HG03139 (cell line): ENCODE data around the gene VWA8.
"Not testable (repeated sequence)": the region's sequence is repeated elsewhere in the genome, so short reads cannot be mapped to it uniquely, and the experiment has no call there.

Source experiments
- ATAC-seq: cut with Tn5 transposase; IDR thresholded peaks from one replicate; pipeline ENCODE4 v1.9.1; 2021; ENCODE audit not compliant: unreplicated experiment

VWA8 gene

DNA sequence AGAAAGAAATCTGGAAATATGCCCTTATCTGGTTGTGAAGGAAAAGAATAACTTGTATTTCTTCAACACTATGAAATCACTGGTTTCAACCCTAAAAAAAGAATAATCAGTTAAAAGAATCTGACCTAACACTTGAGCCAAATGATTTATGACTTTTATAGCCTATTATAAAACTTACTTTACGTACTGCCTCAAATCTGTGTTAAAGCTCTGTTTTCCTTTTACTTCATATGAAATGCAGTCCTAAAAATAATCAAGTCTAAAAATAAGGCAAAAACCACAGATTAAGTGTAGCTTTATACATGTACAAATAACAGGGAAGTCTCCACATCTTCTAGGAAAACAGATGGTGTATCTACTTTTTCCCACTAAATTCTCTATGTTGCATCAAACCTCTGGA is 101.3 kb downstream of the VWA8 start:
- no peak for ATAC-seq

DNA sequence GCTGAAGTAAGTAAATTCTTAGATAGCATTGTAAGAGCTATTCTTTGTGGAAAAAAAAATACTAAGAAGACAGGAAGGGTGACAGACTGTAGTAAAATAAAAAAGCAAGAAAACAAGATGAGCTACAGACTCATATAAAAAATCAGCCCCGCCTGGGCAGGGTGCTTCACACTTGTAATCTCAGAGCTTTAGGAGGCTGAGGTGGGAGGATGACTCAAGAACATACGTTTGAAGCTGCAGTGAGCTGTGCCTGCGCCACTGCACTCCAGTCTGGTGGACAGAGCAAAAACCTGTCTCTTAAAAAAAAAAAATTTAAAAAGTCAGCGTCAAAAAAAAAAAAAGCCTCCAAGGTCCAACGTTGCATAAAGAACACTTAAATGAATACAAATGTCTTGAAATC is 102.1 kb downstream of the VWA8 start:
- no peak for ATAC-seq

DNA sequence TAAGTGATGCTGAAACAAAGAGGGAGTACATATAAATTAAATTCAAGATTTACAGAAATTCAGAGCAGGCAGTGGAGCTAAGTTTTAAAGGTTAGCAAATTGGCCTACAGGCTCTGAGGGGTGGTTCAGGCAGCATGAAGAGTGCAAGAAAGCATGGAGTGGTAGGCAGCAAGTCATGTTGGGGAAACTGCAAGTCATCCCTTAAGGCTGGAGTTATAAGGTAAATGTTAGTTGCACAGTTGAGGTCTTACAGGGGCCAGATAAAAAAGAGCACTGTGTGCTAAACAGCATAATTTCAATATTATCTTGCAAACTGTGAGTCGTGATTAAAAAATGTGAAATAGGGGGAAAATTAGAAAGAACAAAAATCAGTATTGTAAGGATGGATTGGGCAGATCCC is 106.2 kb downstream of the VWA8 start:
- ATAC-seq = no peak

DNA sequence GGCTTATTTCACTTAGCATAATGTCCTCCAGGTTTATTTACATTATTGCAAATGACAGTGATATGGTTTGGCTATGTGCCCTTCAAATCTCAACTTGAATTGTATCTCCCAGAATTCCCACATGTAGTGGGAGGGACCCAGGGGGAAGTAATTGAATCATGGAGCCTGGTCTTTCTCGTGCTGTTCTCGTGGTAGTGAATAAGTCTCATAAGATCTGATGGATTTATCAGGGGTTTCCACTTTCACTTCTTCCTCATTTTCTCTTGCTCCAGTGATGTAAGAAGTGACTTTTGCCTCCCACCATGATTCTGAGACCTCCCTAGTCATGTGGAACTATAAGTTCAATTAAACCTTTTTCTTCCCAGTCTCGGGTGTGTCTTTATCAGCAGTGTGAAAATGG is 109.6 kb downstream of the VWA8 start:
- ATAC-seq = no peak

DNA sequence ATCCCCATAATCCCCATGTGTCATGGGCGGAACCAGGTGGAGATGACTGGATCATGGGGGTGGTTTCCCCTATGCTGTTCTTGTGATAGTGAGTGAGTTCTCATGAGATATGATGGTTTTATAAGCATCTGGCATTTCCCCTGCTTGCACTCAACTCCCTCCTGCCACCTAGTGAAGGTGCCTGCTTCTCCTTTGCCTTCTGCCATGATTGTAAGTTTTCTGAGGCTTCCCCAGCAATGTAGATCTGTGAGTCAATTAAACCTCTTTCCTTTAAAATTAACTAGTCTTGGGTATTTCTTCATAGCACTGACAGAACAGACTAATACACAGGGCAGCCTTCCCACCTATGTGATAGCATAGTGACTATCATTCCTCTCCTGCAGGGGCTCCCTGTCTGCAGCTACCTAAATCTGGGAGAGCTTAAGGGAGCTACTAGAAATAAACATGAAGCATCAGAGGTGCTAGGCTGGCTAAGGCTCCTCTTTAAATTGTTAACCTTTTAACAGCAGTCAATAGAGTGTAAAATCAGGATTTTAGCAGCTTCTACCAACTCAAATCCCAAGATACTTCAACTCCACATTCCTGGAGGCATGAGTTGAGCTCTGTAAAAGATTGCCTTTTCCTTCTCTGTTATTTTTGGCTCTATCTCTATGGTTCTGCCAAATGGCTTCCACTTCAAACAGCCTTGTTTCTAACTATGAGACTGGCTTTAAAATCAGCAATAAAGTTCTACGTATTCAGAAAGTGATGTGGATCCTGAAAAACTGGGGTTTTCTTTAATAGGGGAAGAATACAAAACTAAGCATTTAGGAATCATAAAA is 112.3 kb downstream of the VWA8 start:
- ATAC-seq = no peak

DNA sequence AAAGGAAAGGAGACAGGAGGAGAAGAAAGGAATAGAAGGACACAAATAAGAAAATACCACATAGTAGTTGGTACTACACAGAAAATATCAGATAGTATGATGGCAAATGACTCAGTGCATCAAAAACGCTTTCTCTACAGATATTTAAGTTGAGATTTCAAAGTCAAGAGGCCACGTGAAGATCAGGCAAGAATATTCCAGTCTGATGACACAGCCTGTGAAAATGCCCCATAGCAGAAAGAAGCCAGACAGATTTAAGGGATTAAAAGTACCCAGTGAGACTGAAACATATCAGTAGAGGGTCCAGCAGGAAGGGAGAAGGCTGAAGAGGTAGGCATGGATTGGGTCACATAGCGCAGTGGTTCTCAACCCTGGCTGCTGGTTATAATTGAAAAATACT is 113.7 kb downstream of the VWA8 start:
- ATAC-seq = no peak

DNA sequence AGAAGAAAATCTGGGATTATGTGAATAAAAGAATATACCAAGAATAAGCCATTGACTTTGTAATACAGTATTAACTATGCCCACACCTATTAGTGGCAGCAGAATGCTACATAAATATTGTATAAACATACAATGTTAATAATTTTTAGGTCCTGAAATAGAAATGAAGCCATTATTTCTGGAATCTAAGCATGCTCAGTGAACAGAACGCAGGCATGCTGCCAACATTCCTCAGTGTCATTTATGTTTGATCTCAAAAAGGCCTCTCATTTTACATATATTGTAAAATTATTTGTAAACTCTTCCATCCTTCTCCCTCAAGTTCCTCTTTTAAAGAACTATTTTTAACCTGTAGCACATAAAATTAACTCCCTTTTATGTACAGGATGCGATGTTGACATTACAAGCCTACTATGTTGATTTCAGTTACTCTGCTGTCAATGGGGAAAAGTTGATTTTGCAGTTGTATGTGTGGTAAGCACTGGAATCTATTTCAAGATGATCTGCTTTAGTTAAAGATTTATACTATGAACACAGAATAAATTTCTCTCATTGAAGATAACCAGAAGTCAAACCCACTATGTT is 118.8 kb downstream of the VWA8 start:
- ATAC-seq = no peak

DNA sequence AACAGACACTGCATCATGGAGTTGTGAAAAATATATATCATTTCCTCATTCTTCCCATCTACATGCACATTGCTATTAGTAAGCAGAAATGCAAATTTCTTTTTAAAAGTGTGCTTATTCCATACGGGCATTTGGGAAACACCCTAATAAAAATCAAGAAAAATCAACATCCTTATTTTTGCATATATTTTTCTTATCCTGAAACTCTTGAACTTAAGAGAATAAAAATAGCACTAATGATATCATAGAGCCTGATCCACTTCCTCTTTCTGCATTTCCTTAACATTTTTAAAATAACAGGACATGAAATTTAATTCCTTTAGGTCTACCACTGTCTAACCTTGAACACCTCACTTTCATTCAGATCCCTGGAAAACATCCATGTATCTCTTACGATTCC is 123.3 kb downstream of the VWA8 start:
- ATAC-seq = no peak

DNA sequence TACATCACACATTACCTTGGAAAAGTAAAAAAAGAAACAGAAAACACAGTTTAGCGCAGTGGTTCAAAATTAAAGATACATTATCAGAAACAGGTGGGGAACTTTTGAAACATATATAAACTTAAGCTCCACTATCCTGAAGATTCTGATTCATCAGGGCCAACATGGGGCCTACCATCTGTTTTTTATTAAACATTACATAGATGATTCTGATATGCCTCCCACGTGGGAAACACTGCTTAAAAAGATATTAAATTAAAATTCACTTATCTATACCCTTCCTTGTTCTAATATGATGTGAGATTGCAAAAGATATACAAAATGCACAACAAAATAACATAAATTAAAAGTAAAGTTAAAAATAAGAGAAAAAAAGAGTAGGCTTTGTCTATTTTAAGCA is 125.0 kb downstream of the VWA8 start:
- no peak for ATAC-seq

DNA sequence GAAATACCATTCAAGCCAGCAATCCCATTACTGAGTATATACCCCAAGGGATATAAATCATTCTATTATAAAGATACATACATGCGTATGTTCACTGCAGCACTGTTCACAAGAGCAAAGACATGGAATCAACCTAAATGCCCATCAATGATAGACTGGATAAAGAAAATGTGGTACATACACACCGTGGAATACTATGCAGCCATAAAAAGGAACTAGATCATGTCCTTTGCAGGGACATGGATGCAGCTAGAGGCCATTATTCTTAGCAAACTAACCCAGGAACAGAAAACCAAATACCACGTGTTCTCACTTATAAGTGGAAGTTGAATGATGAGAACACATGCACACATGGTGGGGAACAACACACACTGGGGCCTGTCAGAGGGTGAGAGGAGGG is 126.2 kb downstream of the VWA8 start:
- ATAC-seq = not testable (repeated sequence)

DNA sequence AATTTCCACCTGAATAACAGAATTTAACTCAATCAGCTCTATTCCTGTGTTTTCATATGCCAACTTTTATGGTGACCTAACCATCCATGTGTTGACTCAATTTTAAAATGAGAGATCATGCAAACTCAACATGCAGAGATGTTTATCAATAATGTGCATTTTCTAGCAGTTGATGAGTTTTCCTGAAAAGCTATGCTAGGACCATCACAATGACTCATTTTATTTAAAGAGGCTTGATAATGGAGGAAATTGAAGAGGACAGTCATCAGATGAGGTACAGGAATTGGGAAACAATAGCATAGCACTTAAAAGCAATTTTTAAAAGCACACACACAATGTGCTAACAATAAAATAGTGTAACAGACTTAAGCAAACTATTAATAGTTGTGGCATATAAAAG is 127.1 kb downstream of the VWA8 start:
- ATAC-seq = no peak

DNA sequence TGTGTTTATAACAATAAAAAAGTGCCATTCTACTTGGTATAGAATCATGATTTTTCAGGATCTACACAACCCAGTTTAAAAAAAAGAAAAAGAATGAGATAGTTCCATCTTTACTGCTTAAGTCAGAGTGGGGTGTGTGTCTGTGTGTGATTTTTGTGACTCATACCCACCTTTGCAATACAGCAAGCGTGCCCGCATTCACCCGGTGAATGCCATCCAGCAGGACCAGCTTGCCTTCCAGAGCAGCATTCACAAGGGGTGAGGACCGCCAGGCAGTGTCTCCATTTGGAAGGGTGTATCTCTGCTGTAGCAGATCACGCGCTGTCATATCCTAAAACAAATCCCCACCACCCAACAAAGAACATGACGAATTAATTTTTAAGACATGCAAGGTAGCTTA is 127.7 kb downstream of the VWA8 start:
- ATAC-seq = no peak

DNA sequence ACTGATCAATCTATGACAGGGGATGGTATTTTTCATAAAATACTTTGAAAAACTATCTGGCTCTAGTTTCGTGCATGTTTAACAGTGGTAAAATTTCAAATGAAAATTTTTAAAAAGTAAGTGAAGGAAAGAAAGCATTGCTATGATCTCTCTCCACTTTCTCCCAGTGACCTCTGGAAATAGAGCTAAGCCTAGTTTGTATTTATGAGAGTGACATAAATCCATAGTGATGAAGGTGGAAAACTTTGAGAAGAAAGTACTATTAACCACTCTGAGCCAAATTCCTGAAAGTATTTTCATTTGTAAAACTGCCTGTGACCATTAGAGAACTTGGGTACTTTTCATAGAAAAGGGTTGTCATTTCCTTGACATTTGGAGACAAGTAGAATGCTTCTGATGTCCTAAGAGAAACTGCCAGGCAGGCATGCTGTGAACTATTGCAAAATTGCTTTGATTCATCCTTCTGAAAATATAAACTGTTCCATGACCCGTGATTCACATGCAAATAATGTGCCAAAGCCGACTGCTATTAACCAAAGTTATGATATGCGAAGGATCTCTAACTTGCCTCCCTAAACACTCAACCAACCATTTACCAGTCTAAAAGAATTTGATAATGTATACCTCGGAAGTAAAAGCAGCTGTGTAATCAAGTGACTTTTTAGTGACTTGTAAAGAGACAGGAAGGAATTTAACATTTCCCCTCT is 133.2 kb downstream of the VWA8 start:
- ATAC-seq = no peak

DNA sequence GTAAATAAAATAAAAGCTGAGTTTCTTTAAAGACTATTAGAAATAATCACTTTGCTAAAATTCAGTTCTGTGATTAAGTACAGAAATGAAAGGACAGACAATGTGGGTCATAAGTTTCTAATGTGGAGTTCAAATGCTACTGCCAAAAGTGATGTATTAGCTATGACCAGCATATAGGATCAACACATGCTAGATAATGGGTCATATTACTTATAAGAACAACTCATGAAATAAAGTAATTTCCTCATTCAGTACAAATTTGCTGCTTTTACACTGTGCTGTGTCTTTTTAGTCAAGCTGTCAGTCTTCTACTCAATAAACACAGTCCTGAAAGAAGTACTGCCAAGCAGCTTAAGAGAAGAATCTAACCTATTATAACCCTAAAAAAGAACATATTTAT is 135.2 kb downstream of the VWA8 start:
- ATAC-seq = no peak

DNA sequence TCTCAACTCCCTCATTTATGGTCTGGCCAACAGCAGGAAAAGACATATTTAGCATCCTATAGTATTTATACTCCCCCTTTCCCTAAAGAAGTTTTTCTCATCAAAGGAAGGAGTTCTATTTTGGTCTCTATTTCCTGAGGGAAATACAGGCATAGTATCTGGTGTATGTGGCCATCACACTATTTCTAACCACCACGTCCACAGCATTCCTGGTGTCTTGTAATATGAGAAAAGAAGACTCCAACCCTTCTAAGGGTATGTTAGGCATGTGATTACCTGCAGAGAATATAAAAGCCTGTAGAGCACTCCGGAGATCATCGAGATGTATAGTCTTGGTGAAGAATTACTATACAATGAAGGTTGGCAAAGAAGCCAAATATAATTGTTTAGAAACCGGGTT is 137.4 kb downstream of the VWA8 start:
- no peak for ATAC-seq

DNA sequence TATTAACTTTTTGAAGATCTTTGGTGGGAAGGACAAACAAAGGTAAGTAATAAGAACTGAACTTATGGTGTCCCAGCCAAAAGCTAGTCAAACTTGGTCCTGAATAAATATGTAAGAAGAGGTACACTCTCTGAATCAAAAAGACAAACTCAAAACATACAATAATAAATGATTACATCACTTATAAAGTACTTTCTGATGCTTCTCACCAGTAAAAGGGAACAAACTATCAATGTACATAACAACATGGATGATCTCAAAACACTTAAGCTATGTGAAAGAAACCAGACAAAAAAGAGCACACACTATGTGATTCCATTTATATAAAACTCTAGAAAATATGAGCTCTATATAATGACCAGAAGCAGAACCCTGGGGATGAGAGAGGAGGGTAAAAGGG is 138.3 kb downstream of the VWA8 start:
- no peak for ATAC-seq

DNA sequence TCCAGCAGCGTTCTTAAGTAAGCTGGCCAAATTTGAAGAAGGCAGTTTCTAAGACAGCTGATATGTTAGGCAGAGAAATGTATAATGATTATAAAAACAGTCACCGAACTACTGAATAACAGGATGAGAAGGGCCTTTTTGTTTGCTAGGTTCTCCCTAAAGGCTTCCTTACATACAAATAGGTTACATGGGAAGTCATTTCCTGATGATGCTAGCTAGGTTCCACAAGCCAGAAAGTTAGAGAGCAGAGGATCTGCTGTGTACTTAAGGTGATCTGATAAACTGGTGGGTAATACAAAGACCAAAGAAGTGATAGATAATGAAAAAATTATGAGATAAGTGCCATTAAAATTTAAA is 139.7 kb downstream of the VWA8 start:
- ATAC-seq = no peak

DNA sequence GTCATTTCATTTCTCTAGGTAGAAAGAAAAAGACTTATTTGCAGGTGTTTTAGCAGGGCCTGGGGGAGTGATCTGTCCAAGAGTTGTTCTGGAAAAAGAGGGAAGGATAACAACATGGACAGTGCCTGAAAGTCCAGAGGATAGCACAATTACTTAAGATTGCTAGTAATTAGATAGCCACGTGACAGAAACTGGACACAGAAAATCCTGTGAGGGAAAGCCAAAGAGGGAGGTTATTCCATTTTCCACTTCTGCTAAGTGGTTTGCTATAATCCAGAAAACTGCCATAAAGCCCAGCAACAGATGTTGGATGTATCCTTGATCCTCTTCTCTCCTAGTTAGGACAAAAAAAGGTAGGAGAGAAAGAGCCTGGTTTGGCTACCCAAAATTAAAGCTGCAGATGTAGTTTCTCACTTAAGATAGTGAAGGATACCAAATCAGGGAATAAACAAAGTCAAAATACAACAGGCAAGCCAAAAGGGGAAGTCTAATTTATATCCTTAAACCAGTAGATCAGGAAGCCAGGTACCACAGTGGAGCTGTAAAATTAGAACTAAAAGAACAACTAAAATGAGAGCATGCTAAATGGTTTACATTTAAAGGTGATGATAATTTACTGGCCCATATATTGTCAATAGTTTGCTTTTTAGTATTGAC is 140.2 kb downstream of the VWA8 start:
- ATAC-seq = no peak

DNA sequence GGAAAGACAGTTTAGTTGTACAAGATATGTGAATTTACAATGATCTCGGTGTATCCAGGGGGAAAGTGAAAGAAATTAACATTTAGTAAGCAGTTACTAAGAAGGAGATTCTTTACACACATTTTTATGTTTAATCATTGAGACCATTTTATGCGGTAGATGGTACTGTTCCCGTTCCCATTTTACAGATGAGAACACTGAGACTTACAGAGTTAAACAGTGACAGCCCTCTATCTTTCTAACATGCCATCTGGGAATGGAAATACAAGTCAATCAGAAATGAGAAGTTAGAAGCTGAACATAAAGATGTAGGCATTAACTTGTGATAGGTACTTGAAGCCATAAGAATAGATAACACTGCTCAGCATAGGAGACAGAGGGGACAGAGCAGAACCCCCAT is 144.9 kb downstream of the VWA8 start:
- ATAC-seq = no peak

DNA sequence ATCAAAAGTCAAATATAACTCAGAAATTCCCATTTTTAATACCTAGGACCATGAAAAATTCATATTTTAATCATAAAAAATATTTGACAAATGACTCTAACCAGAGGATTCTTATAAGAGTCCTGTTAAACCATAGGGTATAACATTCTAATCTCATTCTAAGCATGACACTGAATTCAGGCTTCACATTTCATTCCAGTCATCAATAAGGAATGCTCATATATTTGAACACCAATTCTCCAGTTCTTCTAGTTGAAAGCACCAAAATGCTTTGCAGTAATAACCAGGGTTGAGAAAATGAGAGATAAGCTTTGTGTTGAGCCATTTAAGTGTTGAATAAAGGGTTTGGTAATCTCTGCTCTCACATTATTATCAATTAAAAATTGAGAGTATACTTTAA is 147.5 kb downstream of the VWA8 start:
- no peak for ATAC-seq

DNA sequence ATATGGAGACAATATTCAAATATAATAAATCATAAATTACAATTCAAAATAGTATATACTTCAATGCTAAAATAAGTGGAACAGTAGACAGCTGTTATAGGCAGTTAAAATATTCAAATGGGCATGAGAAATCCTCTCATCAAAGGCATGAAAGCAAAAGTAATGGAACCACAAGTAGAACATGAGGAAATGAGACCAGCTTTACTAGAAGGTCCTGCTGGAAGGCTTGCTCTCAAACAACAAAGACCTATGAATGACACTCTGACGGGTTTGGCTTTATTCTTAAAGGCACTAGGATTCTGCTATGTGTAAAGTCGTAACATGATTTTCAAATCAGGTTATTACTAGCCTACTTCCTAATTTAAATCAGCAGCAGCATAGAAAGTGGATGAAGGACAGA is 148.1 kb downstream of the VWA8 start:
- no peak for ATAC-seq

DNA sequence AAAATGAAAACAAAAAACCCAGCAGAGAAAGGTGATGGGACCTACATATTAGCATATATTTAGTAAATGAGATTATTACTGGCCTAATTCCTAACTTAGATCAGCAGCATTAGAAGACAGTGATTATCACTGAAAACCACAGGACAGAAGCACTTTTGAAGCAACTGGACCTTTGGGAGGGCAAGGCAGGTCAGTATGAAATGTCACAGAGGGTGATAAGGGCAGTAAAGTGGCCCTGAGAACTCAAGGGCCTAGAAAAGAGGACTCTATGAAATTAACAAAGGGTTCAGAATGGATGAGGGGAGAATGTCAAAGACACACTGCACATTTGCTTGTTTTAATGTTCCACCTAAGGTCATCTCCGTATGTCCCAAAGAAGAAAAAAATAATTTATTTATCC is 148.7 kb downstream of the VWA8 start:
- ATAC-seq = no peak
